Effector CD4-positive, alpha-beta T cell (primary cell): ENCODE measurements around the gene TTLL11.

Experiments used
- DNase-seq: peaks from one replicate; pipeline ENCODE4 v3.0.0-alpha.2; 2020

The TTLL11 gene

GRCh38 chr9:121929893-121930875 lies 162.9 kb downstream of the TTLL11 start:
- DNase-seq: no peak

- DNase-seq: no peak
Measured at GRCh38 chr9:121927636-121928035, 165.5 kb downstream of the TTLL11 start.

GRCh38 chr9:121927081-121927480 lies 166.0 kb downstream of the TTLL11 start:
- no peak for DNase-seq

DNA sequence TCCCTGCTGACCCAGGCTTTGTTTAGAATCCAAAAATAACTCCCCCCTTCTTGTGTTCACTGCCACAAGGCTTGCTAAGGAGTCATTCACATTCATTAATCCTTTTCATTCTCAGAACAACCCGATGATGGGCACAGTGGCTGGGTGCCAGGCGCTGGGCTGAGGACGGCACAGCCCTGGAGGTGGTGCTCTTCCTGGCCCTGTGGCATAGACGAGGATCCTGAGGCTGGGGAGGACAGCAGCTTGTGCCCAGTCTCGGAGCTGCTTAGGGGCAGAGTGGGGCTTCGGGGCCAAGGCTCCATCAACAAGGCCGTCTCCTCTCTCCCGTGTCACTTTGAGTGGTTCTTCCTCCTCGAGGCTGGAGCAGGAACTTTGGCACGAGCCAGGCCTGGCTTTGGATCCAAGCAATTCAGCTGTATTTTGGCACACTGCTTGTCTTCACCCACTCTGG lies 166.7 kb downstream of the TTLL11 start:
- no peak for DNase-seq

- no peak for DNase-seq
Measured at GRCh38 chr9:121925935-121926334, 167.2 kb downstream of the TTLL11 start.

DNA sequence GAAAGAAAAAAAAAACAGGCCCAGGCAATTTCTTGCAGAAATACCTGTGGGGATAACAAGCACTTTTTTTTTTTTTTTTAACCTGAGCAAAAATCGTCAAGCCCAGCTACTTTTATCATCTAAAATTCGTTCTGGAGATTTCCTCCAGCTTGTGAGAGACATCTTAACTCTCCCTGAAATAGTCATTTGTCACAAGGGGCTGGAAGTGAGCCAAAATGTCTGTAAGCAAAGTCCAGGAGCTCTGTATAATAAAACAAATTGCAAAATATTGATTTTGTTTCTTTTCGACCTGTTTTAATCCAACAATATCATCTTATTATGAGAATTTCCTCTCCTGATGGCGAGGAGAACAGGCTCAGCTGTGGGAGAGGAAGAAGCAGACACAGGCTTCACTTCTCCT lies 168.4 kb downstream of the TTLL11 start:
- DNase-seq: no peak

DNA sequence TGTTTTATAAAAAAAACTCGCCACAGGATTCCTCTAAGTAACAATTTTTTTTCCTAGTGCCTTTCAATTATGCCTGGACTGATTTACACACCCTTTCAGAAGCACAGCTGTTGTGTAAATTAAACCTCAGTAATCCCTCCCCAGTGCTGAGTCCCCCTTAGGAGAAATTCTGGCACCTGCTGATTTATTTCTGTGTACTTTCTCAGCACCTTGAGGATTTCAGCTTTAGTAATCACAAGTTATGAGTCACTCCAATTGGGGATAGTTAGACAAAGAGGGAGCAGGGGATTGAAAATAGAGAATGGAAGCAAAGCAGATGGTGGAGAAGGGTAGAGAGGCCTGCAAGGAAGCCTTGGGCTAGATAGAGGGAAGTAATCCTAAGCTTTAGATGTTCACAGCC lies 171.7 kb downstream of the TTLL11 start:
- no peak for DNase-seq

DNA sequence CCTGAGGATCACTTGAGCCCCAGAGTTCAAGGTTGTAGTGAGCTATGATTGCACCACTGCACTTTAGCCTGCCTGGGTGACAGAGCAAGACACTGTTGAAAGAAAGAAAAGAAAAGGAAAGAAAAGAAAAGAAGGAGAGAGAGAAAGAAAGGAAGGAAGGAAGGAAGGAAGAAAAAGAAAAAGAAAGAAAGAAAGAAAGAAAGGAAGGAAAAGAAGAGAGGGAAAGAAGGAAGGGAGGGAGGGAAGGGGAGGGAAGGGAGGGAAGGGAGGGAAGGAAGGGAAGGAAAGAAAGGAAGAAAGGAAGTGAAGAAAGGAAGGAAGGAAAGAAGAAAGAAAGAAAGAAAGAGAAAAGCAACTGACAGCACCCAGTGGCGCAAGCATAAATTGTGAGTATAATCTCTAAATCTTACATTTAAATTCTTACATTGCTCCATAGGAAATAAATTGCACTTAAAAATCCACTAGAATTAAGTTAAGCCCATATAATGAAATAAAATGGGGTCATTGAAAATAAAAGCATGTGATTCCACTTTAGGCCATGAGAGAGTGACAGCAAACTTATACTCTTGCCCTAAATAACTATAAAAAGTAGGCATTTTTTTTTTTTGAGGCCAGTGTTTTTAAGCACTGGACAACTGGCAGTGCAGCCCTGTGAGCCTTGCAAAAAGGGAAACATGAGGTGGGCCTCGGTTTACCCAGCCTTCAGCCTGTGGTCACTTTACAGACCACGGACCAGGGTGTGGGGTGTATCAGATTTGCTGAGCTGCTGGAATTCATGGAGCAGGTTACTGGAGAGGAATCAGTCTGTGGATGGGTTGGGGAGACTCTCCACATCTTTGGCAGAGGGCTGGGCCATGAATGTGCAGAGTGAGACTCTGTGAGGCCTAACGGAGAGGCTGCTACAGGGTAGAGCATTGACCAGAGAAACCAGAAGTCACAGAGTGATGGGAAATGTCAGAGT lies 175.5 kb downstream of the TTLL11 start:
- no peak for DNase-seq

DNA sequence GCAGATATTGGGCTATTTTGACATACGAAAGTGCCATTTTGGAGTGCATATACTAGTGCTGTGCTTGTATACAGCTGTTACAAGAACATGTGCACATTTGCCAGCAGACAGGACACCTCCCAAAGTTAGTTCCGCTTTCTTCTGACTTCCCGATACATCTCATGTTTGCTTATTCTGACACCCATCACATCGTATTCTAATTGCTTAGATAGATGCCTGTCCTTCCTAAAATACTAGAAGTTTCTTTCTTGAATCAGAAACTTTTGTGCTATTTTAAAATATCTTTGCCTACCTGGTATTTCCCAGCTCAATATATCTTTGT lies 177.8 kb downstream of the TTLL11 start:
- no peak for DNase-seq

- DNase-seq: no peak
Measured at GRCh38 chr9:121914604-121915303, 178.4 kb downstream of the TTLL11 start.

DNA sequence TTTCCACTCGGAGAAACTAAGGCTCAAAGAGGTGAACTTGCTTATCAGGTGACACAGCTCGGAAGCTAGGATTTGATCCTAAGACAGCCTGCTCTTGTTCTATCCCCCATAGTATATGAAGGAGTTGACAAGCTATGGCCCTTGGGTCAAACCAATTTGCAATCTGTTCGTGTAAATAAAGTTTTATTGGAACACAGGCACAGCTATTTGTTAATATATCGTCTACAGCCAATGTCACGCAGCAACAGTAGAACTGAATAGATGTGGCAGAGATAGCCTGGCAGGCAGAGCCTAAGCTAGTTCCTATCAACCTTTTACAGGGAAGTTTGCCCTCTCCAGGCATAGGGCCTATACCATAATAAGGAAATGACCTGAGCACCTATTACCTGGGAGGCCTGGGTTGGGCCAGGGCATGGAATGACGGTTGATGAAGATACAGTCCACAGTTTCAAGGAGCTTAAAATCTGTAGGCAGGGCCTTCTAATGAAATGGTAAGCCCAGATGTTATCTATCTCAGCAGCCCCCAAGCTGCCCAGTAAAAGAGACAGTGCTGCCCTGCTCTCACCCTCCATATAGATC lies 179.0 kb downstream of the TTLL11 start:
- DNase-seq: no peak

- DNase-seq: no peak
Measured at GRCh38 chr9:121912812-121913627, 180.1 kb downstream of the TTLL11 start.

GRCh38 chr9:121910491-121911040 lies 182.5 kb downstream of the TTLL11 start:
- no peak for DNase-seq

- DNase-seq: no peak
Measured at GRCh38 chr9:121909111-121909510, 184.0 kb downstream of the TTLL11 start.

- DNase-seq: no peak
Measured at GRCh38 chr9:121906074-121906870, 186.8 kb downstream of the TTLL11 start.

- no peak for DNase-seq
Measured at GRCh38 chr9:121902461-121903135, 190.5 kb downstream of the TTLL11 start.

DNA sequence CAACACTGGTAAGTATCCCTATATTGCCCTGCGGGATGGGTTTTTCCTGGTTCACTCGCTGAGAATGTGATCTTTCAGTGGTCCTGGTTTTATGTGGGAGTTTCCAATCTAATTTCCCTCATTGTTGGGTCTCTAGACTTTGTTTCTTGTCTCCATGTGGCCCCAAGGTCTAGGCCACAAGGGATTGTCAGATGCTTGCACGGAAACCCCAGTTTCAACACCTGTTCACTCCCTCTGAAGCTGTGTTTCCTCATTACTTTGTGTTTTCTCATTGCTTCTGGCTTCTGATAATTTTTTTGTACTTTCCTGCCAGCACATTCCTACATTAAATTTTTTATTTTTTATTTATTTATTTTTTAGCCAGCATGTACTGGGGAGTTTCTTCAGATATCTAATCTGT lies 191.5 kb downstream of the TTLL11 start:
- no peak for DNase-seq

DNA sequence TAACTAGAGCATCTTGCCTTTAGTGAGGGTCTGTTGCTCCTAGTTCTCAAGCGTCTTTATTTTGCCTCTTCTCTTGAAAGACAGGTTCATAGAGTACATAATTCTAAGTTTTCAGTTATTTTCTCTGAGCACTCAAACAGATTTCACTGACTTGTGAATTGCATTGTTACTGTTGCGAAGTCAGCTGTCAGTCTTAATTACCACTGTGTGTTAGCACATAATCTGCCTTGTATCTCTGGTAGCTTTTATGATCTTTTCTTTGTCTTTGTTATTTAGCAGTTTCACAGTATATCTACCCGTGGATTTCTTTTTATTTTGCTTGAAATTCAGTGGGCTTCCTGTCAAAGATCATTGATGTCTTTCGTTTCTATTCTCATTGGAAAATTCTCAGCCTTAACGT lies 192.9 kb downstream of the TTLL11 start:
- DNase-seq: no peak

- DNase-seq: no peak
Measured at GRCh38 chr9:121898856-121899255, 194.3 kb downstream of the TTLL11 start.

- no peak for DNase-seq
Measured at GRCh38 chr9:121897140-121897539, 196.0 kb downstream of the TTLL11 start.
